GM06990 (cell line): Measurements from ENCODE around the gene SPAG16.
"Not testable (repeated sequence)": the region's sequence is repeated elsewhere in the genome, so short reads cannot be mapped to it uniquely, and the experiment has no call there.

ENCODE experiments used
- DNase-seq: peaks from one replicate; pipeline ENCODE4 v3.0.0-alpha.2; 2011; ENCODE audit not compliant: insufficient read length; ENCODE audit errors: extremely low read depth
- H3K27me3 ChIP-seq: replicated peaks from 2 replicates; pipeline ENCODE4 v1.6.0; 2011; ENCODE audit warnings: low read length; ENCODE audit not compliant: control insufficient read depth, insufficient read depth
- H3K36me3 ChIP-seq: 2 replicates; pipeline ENCODE4 v1.5.1; 2011; ENCODE audit warnings: low read length; ENCODE audit not compliant: control insufficient read depth, insufficient read depth
- H3K4me3 ChIP-seq: replicated peaks from 2 replicates; pipeline ENCODE4 v1.5.1; 2011; ENCODE audit warnings: low read depth, mild to moderate bottlenecking, control low read depth, low read length
- CTCF ChIP-seq: IDR thresholded peaks from 2 replicates; pipeline ENCODE4 v1.5.1; 2011; ENCODE audit warnings: low read length, control low read depth, mild to moderate bottlenecking, inconsistent platforms; ENCODE audit not compliant: insufficient read depth, poor library complexity, severe bottlenecking

The SPAG16 gene

GRCh38 chr2:213317929-213318328, 33.7 kb downstream of the SPAG16 start:
- H3K27me3 ChIP-seq: no peaks in the 10 kb centered on the region
- no peak for TF ChIP-seq CTCF
- DNase-seq: no peak
- H3K4me3 ChIP-seq: no peak overlapping the region
- H3K36me3 ChIP-seq: no peaks in the 10 kb centered on the region

GRCh38 chr2:213320604-213321003, 36.3 kb downstream of the SPAG16 start:
- TF ChIP-seq CTCF: no peak
- no peak for DNase-seq
- Histone ChIP-seq H3K4me3 (no peak overlapping the region), H3K36me3 (no peaks in the 10 kb centered on the region), H3K27me3 (no peaks in the 10 kb centered on the region)

- no peak overlapping the region for H3K4me3 ChIP-seq
- DNase-seq: no peak
- no peak for TF ChIP-seq CTCF
- no peaks in the 10 kb centered on the region for H3K36me3 ChIP-seq
- H3K27me3 ChIP-seq: no peaks in the 10 kb centered on the region
Observed at GRCh38 chr2:213336253-213336770, 52.0 kb downstream of the SPAG16 start.

- TF ChIP-seq CTCF: no peak
- no peaks in the 10 kb centered on the region for H3K36me3 ChIP-seq
Observed at GRCh38 chr2:213353419-213353818, 69.2 kb downstream of the SPAG16 start.

GRCh38 chr2:213376644-213377043, 92.4 kb downstream of the SPAG16 start:
- DNase-seq: no peak
- TF ChIP-seq CTCF: no peak
- Histone ChIP-seq H3K27me3 (no peaks in the 10 kb centered on the region), H3K4me3 (no peak overlapping the region), H3K36me3 (no peaks in the 10 kb centered on the region)

More at GRCh38 chr2:213353419-213353818, 69.2 kb downstream of the SPAG16 start:
- no peak overlapping the region for H3K4me3 ChIP-seq
- H3K27me3 ChIP-seq: no peaks in the 10 kb centered on the region
- DNase-seq: no peak

- not testable (repeated sequence) for DNase-seq
Observed at GRCh38 chr2:213407027-213407426, 122.8 kb downstream of the SPAG16 start.

GRCh38 chr2:213408426-213409070, 124.3 kb downstream of the SPAG16 start:
- H3K4me3 ChIP-seq, DNase-seq, H3K36me3 ChIP-seq, H3K27me3 ChIP-seq: not testable (repeated sequence)

More at GRCh38 chr2:213407027-213407426, 122.8 kb downstream of the SPAG16 start:
- not testable (repeated sequence) for H3K36me3 ChIP-seq, H3K27me3 ChIP-seq, H3K4me3 ChIP-seq

- H3K27me3 ChIP-seq, H3K4me3 ChIP-seq, DNase-seq, H3K36me3 ChIP-seq: not testable (repeated sequence)
Observed at GRCh38 chr2:213410687-213411086, 126.4 kb downstream of the SPAG16 start.
